Measurements from ENCODE around the gene MRPL54.

MRPL54 gene

DNA sequence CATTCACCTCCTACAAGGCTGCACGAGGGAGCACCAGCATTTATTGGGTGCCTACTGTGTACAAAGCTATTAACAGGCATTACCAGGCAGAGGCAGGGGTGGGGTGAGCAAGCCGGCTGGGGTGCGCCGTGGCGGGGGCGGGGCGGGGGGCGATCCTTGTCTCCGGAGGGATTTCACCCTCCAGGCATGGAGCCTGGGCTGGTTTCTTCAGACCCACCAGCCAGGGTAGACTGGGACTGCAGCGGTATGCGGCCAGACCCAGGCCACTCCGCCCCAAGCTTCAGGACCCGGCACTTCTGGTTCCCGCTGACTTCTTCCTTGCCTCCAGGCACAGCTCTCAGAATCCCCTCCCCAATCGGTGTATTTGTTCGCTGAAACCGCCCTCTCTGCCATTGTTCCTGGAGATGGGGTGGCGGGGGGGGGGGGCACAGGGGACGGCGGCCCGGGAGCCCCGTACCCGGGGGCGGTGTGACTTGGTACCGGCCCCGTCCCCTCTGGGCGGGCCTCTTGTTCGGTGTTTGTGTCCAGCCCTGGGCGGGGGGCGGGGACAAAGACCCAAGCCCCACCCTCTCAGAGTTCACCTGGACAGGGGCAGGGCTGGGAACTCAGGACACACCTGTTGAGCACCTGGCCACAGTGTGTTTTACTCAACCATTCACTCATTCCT lies 39.9 kb upstream of the MRPL54 start:
- no peak for TF ChIP-seq SPI1 (IDR thresholded peaks at IDR 0.05; ENCODE audit: borderline replicate concordance, low read depth)
- no peak for TF ChIP-seq GABPA (IDR thresholded peaks at IDR 0.05; ENCODE audit: low read depth)
- no peak for TF ChIP-seq POLR2AphosphoS5 (IDR thresholded peaks at IDR 0.05; ENCODE audit: low read depth)
- TF ChIP-seq, protein P1, sequence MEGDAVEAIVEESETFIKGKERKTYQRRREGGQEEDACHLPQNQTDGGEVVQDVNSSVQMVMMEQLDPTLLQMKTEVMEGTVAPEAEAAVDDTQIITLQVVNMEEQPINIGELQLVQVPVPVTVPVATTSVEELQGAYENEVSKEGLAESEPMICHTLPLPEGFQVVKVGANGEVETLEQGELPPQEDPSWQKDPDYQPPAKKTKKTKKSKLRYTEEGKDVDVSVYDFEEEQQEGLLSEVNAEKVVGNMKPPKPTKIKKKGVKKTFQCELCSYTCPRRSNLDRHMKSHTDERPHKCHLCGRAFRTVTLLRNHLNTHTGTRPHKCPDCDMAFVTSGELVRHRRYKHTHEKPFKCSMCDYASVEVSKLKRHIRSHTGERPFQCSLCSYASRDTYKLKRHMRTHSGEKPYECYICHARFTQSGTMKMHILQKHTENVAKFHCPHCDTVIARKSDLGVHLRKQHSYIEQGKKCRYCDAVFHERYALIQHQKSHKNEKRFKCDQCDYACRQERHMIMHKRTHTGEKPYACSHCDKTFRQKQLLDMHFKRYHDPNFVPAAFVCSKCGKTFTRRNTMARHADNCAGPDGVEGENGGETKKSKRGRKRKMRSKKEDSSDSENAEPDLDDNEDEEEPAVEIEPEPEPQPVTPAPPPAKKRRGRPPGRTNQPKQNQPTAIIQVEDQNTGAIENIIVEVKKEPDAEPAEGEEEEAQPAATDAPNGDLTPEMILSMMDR (IDR thresholded peaks at IDR 0.05; ENCODE audit: insufficient read depth, low read length) = no peak
- TF ChIP-seq, protein P2, sequence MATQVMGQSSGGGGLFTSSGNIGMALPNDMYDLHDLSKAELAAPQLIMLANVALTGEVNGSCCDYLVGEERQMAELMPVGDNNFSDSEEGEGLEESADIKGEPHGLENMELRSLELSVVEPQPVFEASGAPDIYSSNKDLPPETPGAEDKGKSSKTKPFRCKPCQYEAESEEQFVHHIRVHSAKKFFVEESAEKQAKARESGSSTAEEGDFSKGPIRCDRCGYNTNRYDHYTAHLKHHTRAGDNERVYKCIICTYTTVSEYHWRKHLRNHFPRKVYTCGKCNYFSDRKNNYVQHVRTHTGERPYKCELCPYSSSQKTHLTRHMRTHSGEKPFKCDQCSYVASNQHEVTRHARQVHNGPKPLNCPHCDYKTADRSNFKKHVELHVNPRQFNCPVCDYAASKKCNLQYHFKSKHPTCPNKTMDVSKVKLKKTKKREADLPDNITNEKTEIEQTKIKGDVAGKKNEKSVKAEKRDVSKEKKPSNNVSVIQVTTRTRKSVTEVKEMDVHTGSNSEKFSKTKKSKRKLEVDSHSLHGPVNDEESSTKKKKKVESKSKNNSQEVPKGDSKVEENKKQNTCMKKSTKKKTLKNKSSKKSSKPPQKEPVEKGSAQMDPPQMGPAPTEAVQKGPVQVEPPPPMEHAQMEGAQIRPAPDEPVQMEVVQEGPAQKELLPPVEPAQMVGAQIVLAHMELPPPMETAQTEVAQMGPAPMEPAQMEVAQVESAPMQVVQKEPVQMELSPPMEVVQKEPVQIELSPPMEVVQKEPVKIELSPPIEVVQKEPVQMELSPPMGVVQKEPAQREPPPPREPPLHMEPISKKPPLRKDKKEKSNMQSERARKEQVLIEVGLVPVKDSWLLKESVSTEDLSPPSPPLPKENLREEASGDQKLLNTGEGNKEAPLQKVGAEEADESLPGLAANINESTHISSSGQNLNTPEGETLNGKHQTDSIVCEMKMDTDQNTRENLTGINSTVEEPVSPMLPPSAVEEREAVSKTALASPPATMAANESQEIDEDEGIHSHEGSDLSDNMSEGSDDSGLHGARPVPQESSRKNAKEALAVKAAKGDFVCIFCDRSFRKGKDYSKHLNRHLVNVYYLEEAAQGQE (IDR thresholded peaks at IDR 0.05; ENCODE audit: insufficient replicate concordance, low read depth) = no peak
- DNase-seq (ENCODE audit: low read depth in 1 of 2, low spot score in 1 of 2) = no peak
- Histone ChIP-seq H3K4me3 (replicated peaks; ENCODE audit: insufficient read depth, low read length) (no peak overlapping the region), H3K27me3 (ENCODE audit: insufficient read depth, poor library complexity, severe bottlenecking) (peaks cover 35% of the 10 kb centered on the region), H3K27ac (replicated peaks) (no peak overlapping the region)

DNA sequence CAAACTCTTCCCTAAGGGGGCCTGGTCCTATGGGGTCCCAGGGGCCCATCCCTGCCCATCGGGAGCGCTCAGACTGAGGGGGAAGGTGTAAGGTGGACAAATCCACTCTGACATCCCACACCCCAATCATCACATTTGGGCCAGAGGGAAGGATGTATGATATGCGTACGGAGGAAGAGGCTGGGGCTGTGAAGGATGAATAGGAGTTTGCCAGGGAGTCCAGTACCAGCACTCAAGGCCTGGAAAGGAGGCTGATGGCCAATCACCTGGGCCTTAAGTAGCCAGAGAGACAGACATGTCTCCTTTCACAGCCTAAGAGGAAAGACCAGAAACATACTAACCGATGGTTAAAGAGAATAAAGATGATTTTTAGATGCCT lies 39.4 kb upstream of the MRPL54 start:
- H3K27ac ChIP-seq (replicated peaks) = no peak overlapping the region
- TF ChIP-seq, protein P2 (IDR thresholded peaks at IDR 0.05; ENCODE audit: insufficient replicate concordance, low read depth) = no peak
- TF ChIP-seq POLR2AphosphoS5 (IDR thresholded peaks at IDR 0.05; ENCODE audit: low read depth) (no peak), SPI1 (IDR thresholded peaks at IDR 0.05; ENCODE audit: borderline replicate concordance, low read depth) (no peak), GABPA (IDR thresholded peaks at IDR 0.05; ENCODE audit: low read depth) (no peak)
- TF ChIP-seq, protein P1 (IDR thresholded peaks at IDR 0.05; ENCODE audit: insufficient read depth, low read length) = no peak
- H3K27me3 ChIP-seq (ENCODE audit: insufficient read depth, poor library complexity, severe bottlenecking) = peaks cover 35% of the 10 kb centered on the region
- DNase-seq (ENCODE audit: low read depth in 1 of 2, low spot score in 1 of 2) = no peak
- H3K4me3 ChIP-seq (replicated peaks; ENCODE audit: insufficient read depth, low read length) = no peak overlapping the region

DNA sequence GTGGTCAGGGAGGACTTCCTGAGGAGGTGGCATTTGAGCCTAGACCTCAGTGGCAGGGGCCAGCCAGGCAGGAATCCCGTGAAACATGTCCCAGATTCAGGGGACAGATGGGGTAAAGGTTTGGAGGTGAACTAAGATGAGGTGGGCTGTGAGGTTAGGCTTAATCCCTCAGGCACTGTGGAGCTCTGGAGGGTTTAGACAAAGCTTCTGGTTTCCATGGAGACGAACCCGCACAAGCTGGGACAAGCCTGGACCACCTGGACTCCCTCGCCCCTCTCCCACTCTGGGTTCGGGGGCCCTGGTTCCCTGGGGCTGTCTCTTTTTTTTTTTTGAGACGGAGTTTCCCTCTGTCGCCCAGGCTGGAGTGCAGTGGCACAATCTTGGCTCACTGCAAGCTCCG lies 38.6 kb upstream of the MRPL54 start:
- DNase-seq (ENCODE audit: low read depth in 1 of 2, low spot score in 1 of 2) = no peak
- H3K27ac ChIP-seq (replicated peaks) = no peak overlapping the region
- H3K27me3 ChIP-seq (ENCODE audit: insufficient read depth, poor library complexity, severe bottlenecking) = peaks cover 35% of the 10 kb centered on the region
- TF ChIP-seq POLR2AphosphoS5 (IDR thresholded peaks at IDR 0.05; ENCODE audit: low read depth) = no peak
- TF ChIP-seq, protein P2 (IDR thresholded peaks at IDR 0.05; ENCODE audit: insufficient replicate concordance, low read depth) = no peak
- TF ChIP-seq GABPA (IDR thresholded peaks at IDR 0.05; ENCODE audit: low read depth) = no peak
- TF ChIP-seq, protein P1 (IDR thresholded peaks at IDR 0.05; ENCODE audit: insufficient read depth, low read length) = no peak
- no peak for TF ChIP-seq SPI1 (IDR thresholded peaks at IDR 0.05; ENCODE audit: borderline replicate concordance, low read depth)
- no peak overlapping the region for H3K4me3 ChIP-seq (replicated peaks; ENCODE audit: insufficient read depth, low read length)

All from HL-60 (cell line).